Bronchial epithelial cell (primary cell): ENCODE measurements around the gene PEAK1. TPM values are rescaled to one million over a fixed set of nuclear protein-coding genes. Genes with fewer than 3 reads are reported as not detected.

Source experiments
- DNase-seq: peaks from one replicate; pipeline ENCODE4 v3.0.0-alpha.2; 2010; ENCODE audit warnings: low read depth
- FAIRE-seq: peaks from 2 replicates; lab custom pipeline; 2011; peaks lifted over from hg19 to GRCh38; lab: Jason Lieb, UNC
- H3K27me3 ChIP-seq: 2 replicates; pipeline ENCODE4 v1.5.1; 2011; ENCODE audit warnings: low read length; ENCODE audit not compliant: control insufficient read depth, insufficient read depth
- H3K36me3 ChIP-seq: 2 replicates; pipeline ENCODE4 v1.5.1; 2011; ENCODE audit warnings: low read length; ENCODE audit not compliant: control insufficient read depth, insufficient read depth
- H3K4me3 ChIP-seq: 2 replicates; pipeline ENCODE4 v1.5.1; 2011; ENCODE audit warnings: mild to moderate bottlenecking, low read depth, low read length, control low read depth
- CTCF ChIP-seq: IDR thresholded peaks from 2 replicates; pipeline ENCODE4 v1.5.1; 2011; ENCODE audit warnings: mild to moderate bottlenecking, moderate library complexity, low read length, control low read depth, inconsistent platforms; ENCODE audit not compliant: insufficient read depth, severe bottlenecking
- total RNA-seq: library from RNA; depleted of rRNA; stranded (reverse); fragments of >200 nt; gene quantifications from 2 replicates; pipeline ENCODE4 v1.2.1, GENCODE V29; 2014

PEAK1 gene
- total RNA-seq, 1 donor from 2014 or later: 3.7 TPM

GRCh38 chr15:77067691-77068367, 352.1 kb downstream of the PEAK1 start:
- no peak for FAIRE-seq
- H3K27me3 ChIP-seq: no peaks in the 10 kb centered on the region

GRCh38 chr15:77066971-77067690, 352.8 kb downstream of the PEAK1 start:
- no peak for TF ChIP-seq CTCF
- FAIRE-seq: no peak

More at GRCh38 chr15:77067691-77068367, 352.1 kb downstream of the PEAK1 start:
- TF ChIP-seq CTCF: no peak
- H3K4me3 ChIP-seq: no peak overlapping the region
- H3K36me3 ChIP-seq: no peaks in the 10 kb centered on the region
- peak; percentile 30 for DNase-seq

GRCh38 chr15:77064539-77065308, 355.2 kb downstream of the PEAK1 start:
- DNase-seq: peak; percentile 95
- H3K36me3 ChIP-seq: no peaks in the 10 kb centered on the region
- TF ChIP-seq CTCF: peak; percentile 15
- H3K4me3 ChIP-seq: no peak overlapping the region
- no peak for FAIRE-seq
- H3K27me3 ChIP-seq: no peaks in the 10 kb centered on the region

More at GRCh38 chr15:77066971-77067690, 352.8 kb downstream of the PEAK1 start:
- Histone ChIP-seq H3K27me3 (no peaks in the 10 kb centered on the region), H3K4me3 (no peak overlapping the region), H3K36me3 (no peaks in the 10 kb centered on the region)
- peak; percentile 86 for DNase-seq

- DNase-seq (no peak), FAIRE-seq (no peak)
- TF ChIP-seq CTCF: no peak
- H3K27me3 ChIP-seq: no peaks in the 10 kb centered on the region
- H3K36me3 ChIP-seq: no peaks in the 10 kb centered on the region
- no peak overlapping the region for H3K4me3 ChIP-seq
Observed at GRCh38 chr15:77064063-77064462, 355.8 kb downstream of the PEAK1 start.

- Histone ChIP-seq H3K27me3 (no peaks in the 10 kb centered on the region), H3K36me3 (no peaks in the 10 kb centered on the region), H3K4me3 (no peak overlapping the region)
- DNase-seq (no peak), FAIRE-seq (no peak)
- TF ChIP-seq CTCF: no peak
Observed at GRCh38 chr15:77063249-77063648, 356.7 kb downstream of the PEAK1 start.
